ENCODE measurements around the gene UPK3A.
"Not testable (repeated sequence)": the region's sequence is repeated elsewhere in the genome, so short reads cannot be mapped to it uniquely, and the experiment has no call there.

- TF ChIP-seq POLR2AphosphoS5, CTCF, POLR2A, EP300 (IDR thresholded peaks at IDR 0.05): not testable (repeated sequence)
Measured at GRCh38 chr22:45257941-45258340, 26.8 kb upstream of the UPK3A start.
